Astrocyte of the spinal cord (primary cell): ENCODE results near the gene GATD1.

Experiments
- DNase-seq: peaks from one replicate; pipeline ENCODE4 v3.0.0; 2011; ENCODE audit warnings: low read depth, low spot score
- H3K4me3 ChIP-seq: 2 replicates; pipeline ENCODE4 v1.5.1; 2011; ENCODE audit warnings: low read depth, mild to moderate bottlenecking, low read length, moderate library complexity
- CTCF ChIP-seq: IDR thresholded peaks from 2 replicates; pipeline ENCODE4 v1.5.1; 2012; ENCODE audit warnings: low read depth, mild to moderate bottlenecking, low read length, inconsistent platforms
- in situ Hi-C: cut with HindIII; loops from 2 replicates; pipeline ENCODE4 v1.10.0; 2017; ENCODE audit warnings: low sequenced_read_pairs

The GATD1 gene

DNA sequence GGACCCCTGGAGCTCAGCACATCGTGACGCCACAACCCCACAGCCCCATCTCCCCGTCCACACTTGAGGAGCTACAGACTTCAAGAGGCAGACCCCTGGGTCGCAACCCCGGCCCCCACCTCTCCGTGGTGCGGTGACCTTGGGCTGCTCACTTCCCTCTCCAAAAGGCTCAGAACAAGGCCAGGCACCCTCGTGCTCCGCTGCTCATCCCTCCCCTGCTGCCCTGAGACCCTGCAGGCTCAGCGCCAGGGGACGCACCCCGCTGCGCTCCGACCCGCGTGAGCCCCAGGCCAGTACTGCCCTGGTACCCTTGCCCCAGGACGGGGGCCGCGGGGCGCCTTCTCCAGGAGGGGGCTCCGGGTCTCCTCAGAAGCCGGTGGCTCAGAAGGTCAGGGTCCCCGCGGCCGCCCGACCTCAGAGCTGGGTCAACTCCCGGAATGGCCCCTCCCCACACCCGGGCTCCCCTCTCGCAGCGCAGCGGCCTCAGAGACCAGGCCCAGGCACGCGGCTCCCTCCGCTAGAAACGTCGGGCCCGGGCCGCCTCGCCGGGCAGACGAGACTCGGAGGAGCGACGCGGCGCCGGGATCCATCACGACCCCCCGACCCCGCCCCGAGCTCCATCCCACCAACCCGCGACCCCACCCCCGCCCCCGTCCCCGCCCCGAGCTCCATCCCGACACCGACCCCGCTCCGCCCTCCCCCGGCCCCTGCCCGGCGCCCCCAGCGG lies 563 bp downstream of the GATD1 start:
- peak overlapping the region; percentile 77 for H3K4me3 ChIP-seq
- TF ChIP-seq CTCF: no peak
- no peak for DNase-seq
- in situ Hi-C loops: no loop called here

DNA sequence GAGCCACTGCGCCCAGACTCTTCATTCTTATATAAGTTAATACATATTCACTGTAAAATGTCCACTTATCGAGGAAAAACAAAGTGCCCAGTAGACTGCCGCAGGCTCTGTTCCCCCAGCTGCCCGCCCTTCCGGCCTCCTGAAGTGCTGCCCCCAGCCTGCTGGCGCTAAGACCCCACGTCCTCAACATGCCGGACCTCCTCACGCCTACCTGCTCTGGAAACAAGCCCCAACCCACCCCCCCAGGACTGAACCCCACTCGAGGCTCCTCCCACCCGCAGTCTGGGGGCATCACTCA lies 1.1 kb downstream of the GATD1 start:
- in situ Hi-C loops: no loop called here
- H3K4me3 ChIP-seq: peak overlapping the region; percentile 77
- no peak for DNase-seq
- no peak for TF ChIP-seq CTCF

GRCh38 chr11:774873-775592 lies 2.3 kb downstream of the GATD1 start:
- TF ChIP-seq CTCF: no peak
- H3K4me3 ChIP-seq: peak overlapping the region; percentile 12
- peak; percentile 39 for DNase-seq
- in situ Hi-C loops: no loop called here

DNA sequence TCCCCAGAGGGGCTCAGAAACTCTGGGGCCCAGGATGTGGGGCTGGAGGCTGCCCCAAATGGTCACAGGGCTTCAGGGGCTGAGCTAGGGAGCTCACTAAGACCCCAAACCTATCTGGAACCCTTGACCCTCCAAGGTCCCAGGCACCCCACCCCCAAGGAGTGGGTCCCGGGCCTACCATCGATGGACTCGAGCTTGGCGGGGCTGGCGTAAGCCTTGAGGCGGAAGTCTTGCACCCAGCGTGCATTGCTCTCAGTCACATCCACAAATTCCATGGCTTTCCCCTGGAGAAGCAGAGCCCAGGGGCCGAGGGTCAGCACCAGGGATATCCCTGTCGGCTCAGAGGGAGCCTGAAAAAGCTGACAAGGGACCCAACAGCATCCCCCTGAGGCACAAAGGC lies 3.5 kb downstream of the GATD1 start:
- H3K4me3 ChIP-seq: no peak overlapping the region
- in situ Hi-C loops: no loop called here
- TF ChIP-seq CTCF: no peak
- DNase-seq: no peak

DNA sequence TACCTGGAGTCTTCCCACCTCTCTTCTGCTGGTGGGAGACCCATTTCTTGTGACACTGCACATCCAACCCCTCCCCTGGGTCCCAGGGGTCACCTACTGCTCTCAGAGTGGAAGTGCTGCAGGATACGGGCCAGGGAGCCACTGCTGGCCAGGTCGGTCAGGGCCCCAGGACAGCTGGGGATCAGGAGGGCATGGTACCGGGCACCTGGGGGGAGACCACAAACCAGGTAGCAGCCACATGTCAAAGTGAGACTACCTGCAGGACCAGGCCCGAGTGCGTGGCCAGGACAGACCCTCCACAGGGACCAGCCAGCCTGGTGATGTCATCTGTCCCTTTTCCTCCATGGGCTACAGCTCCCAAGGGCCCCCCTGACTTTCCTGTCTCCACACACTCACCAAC lies 3.9 kb downstream of the GATD1 start:
- H3K4me3 ChIP-seq: no peak overlapping the region
- no peak for TF ChIP-seq CTCF
- in situ Hi-C loops: no loop called here
- DNase-seq: no peak

GRCh38 chr11:772429-773390 lies 4.6 kb downstream of the GATD1 start:
- in situ Hi-C loops: no loop called here
- H3K4me3 ChIP-seq: no peak overlapping the region
- TF ChIP-seq CTCF: no peak
- DNase-seq: no peak
